K562 (cell line): Measurements from ENCODE around the gene CDC45. TPM values are rescaled to one million over a fixed set of nuclear protein-coding genes. Genes with fewer than 3 reads are reported as not detected.

Source experiments
- CHD4 ChIP-seq: fragments of 200-600 bp; sonication (generic); IDR thresholded peaks from 3 replicates; pipeline ENCODE4 v1.6.1; 2012; ENCODE audit warnings: low read depth, mild to moderate bottlenecking, mixed read lengths, low read length, inconsistent platforms; ENCODE audit not compliant: insufficient read depth, insufficient replicate concordance, poor library complexity, severe bottlenecking
- KLF16 ChIP-seq: IDR thresholded peaks from 2 replicates; pipeline ENCODE4 v1.6.1; 2016; ENCODE audit warnings: antibody characterized with exemption
- NR2C2 ChIP-seq, 2 experiments: fragments of 200-800 bp in 1 of 2; sonication (Bioruptor generic) in 1 of 2; sonication (generic) in 1 of 2; formaldehyde crosslinking in 1 of 2; IDR thresholded peaks; 2 replicates each; pipeline versions ENCODE4 v1.6.1 to v1.8.0; 2016 to 2022; ENCODE audit warnings: mild to moderate bottlenecking in 1 of 2, missing compliant biosample characterization in 1 of 2, missing genetic modification characterization in 1 of 2, missing genetic modification reagents in 1 of 2
- PHB2 ChIP-seq: fragments of 450-650 bp; IDR thresholded peaks from 2 replicates; pipeline ENCODE4 v1.6.1; 2017; ENCODE audit warnings: low read depth
- PTTG1 ChIP-seq: fragments of 450-650 bp; IDR thresholded peaks from 2 replicates; pipeline ENCODE4 v1.6.1; 2016; ENCODE audit warnings: low read depth, mild to moderate bottlenecking, missing genetic modification characterization, missing compliant biosample characterization
- SETDB1 ChIP-seq: IDR thresholded peaks from one replicate; pipeline ENCODE4 v1.6.1; 2012; ENCODE audit warnings: low read length, control low read depth, inconsistent platforms
- THRB ChIP-seq: fragments of 450-650 bp; formaldehyde crosslinking; conservative IDR thresholded peaks from 2 replicates; pipeline ENCODE4 v1.4.0; 2022; ENCODE audit warnings: mild to moderate bottlenecking, missing genetic modification characterization
- ZC3H11A ChIP-seq: IDR thresholded peaks from 2 replicates; pipeline ENCODE4 v1.6.1; 2012; ENCODE audit warnings: low read depth, low read length, improper control_type of control experiment
- ZFP1 ChIP-seq: fragments of 450-650 bp; formaldehyde crosslinking; IDR thresholded peaks from 2 replicates; pipeline ENCODE4 v1.4.0; 2020; ENCODE audit warnings: mild to moderate bottlenecking, mixed read lengths
- ZNF165 ChIP-seq: fragments of 250-450 bp; sonication (Bioruptor Pico); IDR thresholded peaks from 2 replicates; pipeline ENCODE4 v1.4.0; 2020; ENCODE audit warnings: borderline replicate concordance
- polyA plus RNA-seq, 8 experiments: library from polyadenylated mRNA; depleted of rRNA in 4 of 8; stranded (reverse) in 5 of 8; unstranded in 3 of 8; fragments of >200 nt; fragmentation: Nextera tagmentation in 2 of 8; fragmentation: Illumina TruSeq in 1 of 8; extraction: Ambion mirVana in 2 of 8; extraction: Trizol in 1 of 8; gene quantifications; 2 replicates each; pipeline versions ENCODE4 v1.2.1 to v1.2.3, GENCODE V29; 2011 to 2014; ENCODE audit warnings: inconsistent platforms in 1 of 8, missing spikeins in 1 of 8
- total RNA-seq, 7 experiments: library from RNA; depleted of rRNA in 6 of 7; stranded (reverse); fragments of >200 nt in 6 of 7; fragmentation: Illumina TruSeq in 2 of 7; extraction: Trizol in 2 of 7; gene quantifications; 2 replicates each; pipeline versions ENCODE4 v1.2.1 to v1.2.3, GENCODE V29; 2011 to 2021; ENCODE audit warnings: low replicate concordance in 1 of 7
- TF ChIP-seq, protein P1 (sequence below): fragments of 450-650 bp; IDR thresholded peaks from 2 replicates; pipeline ENCODE4 v1.6.1; 2017; ENCODE audit warnings: antibody characterized with exemption, mild to moderate bottlenecking
- TF ChIP-seq, protein P2 (sequence below), 2 experiments: fragments of 450-650 bp in 1 of 2; sonication (generic) in 1 of 2; formaldehyde crosslinking; conservative IDR thresholded peaks; 2 replicates each; pipeline versions ENCODE4 v1.4.0 to v1.8.1; 2020 to 2022; ENCODE audit warnings: mild to moderate bottlenecking in 1 of 2, missing genetic modification reagents in 1 of 2
- TF ChIP-seq, protein P3 (sequence below): sonication (generic); formaldehyde crosslinking; IDR thresholded peaks from 2 replicates; pipeline ENCODE4 v1.4.0; 2020; ENCODE audit warnings: mild to moderate bottlenecking, missing genetic modification reagents
- TF ChIP-seq, protein P4 (sequence below), 2 experiments: fragments of 250-450 bp in 1 of 2; fragments of 450-650 bp in 1 of 2; sonication (Bioruptor Pico) in 1 of 2; IDR thresholded peaks; 2 replicates each; pipeline versions ENCODE4 v1.6.1 to v1.8.0; 2016 to 2021; ENCODE audit warnings: mild to moderate bottlenecking in 2 of 2, moderate library complexity in 2 of 2, missing compliant biosample characterization in 1 of 2, missing genetic modification characterization in 1 of 2

CDC45 gene
- total and polyA plus RNA-seq, 9 of the 15 experiments (the other 6 are each of a cell fraction or from before 2014, with no cell fraction given): 251 to 580 (median 410) TPM

- no peak for TF ChIP-seq PTTG1 (tag)
- TF ChIP-seq PHB2: no peak
- TF ChIP-seq, protein P1, sequence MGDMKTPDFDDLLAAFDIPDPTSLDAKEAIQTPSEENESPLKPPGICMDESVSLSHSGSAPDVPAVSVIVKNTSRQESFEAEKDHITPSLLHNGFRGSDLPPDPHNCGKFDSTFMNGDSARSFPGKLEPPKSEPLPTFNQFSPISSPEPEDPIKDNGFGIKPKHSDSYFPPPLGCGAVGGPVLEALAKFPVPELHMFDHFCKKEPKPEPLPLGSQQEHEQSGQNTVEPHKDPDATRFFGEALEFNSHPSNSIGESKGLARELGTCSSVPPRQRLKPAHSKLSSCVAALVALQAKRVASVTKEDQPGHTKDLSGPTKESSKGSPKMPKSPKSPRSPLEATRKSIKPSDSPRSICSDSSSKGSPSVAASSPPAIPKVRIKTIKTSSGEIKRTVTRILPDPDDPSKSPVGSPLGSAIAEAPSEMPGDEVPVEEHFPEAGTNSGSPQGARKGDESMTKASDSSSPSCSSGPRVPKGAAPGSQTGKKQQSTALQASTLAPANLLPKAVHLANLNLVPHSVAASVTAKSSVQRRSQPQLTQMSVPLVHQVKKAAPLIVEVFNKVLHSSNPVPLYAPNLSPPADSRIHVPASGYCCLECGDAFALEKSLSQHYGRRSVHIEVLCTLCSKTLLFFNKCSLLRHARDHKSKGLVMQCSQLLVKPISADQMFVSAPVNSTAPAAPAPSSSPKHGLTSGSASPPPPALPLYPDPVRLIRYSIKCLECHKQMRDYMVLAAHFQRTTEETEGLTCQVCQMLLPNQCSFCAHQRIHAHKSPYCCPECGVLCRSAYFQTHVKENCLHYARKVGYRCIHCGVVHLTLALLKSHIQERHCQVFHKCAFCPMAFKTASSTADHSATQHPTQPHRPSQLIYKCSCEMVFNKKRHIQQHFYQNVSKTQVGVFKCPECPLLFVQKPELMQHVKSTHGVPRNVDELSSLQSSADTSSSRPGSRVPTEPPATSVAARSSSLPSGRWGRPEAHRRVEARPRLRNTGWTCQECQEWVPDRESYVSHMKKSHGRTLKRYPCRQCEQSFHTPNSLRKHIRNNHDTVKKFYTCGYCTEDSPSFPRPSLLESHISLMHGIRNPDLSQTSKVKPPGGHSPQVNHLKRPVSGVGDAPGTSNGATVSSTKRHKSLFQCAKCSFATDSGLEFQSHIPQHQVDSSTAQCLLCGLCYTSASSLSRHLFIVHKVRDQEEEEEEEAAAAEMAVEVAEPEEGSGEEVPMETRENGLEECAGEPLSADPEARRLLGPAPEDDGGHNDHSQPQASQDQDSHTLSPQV: no peak
- TF ChIP-seq ZNF165 (CRISPR knock-in tag): peak; percentile 10; the same call in 1 of the 2 replicates
- TF ChIP-seq ZFP1 (CRISPR knock-in tag): no peak
- TF ChIP-seq KLF16: no peak
- TF ChIP-seq CHD4: peak; percentile 17
- TF ChIP-seq, protein P2, sequence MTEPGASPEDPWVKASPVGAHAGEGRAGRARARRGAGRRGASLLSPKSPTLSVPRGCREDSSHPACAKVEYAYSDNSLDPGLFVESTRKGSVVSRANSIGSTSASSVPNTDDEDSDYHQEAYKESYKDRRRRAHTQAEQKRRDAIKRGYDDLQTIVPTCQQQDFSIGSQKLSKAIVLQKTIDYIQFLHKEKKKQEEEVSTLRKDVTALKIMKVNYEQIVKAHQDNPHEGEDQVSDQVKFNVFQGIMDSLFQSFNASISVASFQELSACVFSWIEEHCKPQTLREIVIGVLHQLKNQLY (CRISPR knock-in tag; conservative IDR thresholded peaks at IDR 0.05): peak; percentile 4 to 80; a peak in 1 of 4 replicates
- TF ChIP-seq NR2C2 (CRISPR knock-in tag; IDR thresholded peaks at IDR 0.05): no peak
- TF ChIP-seq NR2C2 (tag; IDR thresholded peaks at IDR 0.05): no peak
- TF ChIP-seq, protein P3, sequence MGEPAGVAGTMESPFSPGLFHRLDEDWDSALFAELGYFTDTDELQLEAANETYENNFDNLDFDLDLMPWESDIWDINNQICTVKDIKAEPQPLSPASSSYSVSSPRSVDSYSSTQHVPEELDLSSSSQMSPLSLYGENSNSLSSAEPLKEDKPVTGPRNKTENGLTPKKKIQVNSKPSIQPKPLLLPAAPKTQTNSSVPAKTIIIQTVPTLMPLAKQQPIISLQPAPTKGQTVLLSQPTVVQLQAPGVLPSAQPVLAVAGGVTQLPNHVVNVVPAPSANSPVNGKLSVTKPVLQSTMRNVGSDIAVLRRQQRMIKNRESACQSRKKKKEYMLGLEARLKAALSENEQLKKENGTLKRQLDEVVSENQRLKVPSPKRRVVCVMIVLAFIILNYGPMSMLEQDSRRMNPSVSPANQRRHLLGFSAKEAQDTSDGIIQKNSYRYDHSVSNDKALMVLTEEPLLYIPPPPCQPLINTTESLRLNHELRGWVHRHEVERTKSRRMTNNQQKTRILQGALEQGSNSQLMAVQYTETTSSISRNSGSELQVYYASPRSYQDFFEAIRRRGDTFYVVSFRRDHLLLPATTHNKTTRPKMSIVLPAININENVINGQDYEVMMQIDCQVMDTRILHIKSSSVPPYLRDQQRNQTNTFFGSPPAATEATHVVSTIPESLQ (CRISPR knock-in tag): no peak
- TF ChIP-seq, protein P4, sequence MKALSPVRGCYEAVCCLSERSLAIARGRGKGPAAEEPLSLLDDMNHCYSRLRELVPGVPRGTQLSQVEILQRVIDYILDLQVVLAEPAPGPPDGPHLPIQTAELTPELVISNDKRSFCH (CRISPR knock-in tag; IDR thresholded peaks at IDR 0.05): no peak
- TF ChIP-seq, protein P4 (tag; IDR thresholded peaks at IDR 0.05): no peak
- TF ChIP-seq THRB (CRISPR knock-in tag): 0 out of 2 replicates have a peak, but pooled peaks have one; percentile 48
- TF ChIP-seq SETDB1: peak; percentile 10
- no peak for TF ChIP-seq ZC3H11A
Observed at GRCh38 chr22:19478045-19478900, 1.4 kb upstream of the CDC45 start (continued).
